Uterus (tissue), 2 donors: ENCODE measurements around the gene CREBL2.

Experiments
- CTCF ChIP-seq, 4 experiments: fragments of 200-600 bp in 2 of 4; fragments of 450-650 bp in 2 of 4; sonication (generic) in 2 of 4; IDR thresholded peaks; one replicate each; pipeline ENCODE4 v1.5.1; 2016 to 2019; ENCODE audit warnings: antibody characterized with exemption in 4 of 4, mild to moderate bottlenecking in 2 of 4, moderate library complexity in 1 of 4
- POLR2A ChIP-seq, 2 donors: fragments of 450-650 bp; IDR thresholded peaks; one replicate each; pipeline ENCODE4 v1.6.1; 2016; ENCODE audit warnings: antibody characterized with exemption in 2 of 2, mild to moderate bottlenecking in 1 of 2, moderate library complexity in 1 of 2

DNA sequence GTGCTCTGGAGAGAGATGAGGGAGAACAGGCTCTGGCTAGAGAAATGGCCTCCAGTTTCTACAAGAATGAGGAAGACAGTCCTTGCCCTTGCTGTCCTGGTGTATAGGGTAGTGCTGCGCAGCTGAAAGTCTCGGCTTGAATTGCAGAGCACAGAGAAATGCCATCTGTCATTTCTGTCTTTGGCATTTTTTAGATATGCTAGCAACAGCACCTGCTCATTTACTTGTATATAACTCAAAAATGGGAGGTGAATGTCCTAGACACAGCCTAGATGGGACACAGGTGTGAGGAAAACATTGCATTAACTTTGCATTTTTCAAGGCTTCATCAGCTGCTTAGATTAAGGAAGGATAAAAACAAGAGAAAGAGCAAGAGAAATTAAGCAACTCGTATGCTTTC, 48.5 kb downstream of the CREBL2 start:
- TF ChIP-seq CTCF (IDR thresholded peaks at IDR 0.05) (no peak), POLR2A (IDR thresholded peaks at IDR 0.05) (no peak)
